ENCODE measurements around the gene WNT7B.
A peak's percentile ranks its signal among the peaks of the same experiment; 100 is the strongest.
"Not testable (repeated sequence)": the region's sequence is repeated elsewhere in the genome, so short reads cannot be mapped to it uniquely, and the experiment has no call there.

The WNT7B gene

GRCh38 chr22:46008291-46008690 is 31.3 kb upstream of the WNT7B start:
- DNase-seq (ENCODE audit: low read depth in 2 of 2) = no peak

DNA sequence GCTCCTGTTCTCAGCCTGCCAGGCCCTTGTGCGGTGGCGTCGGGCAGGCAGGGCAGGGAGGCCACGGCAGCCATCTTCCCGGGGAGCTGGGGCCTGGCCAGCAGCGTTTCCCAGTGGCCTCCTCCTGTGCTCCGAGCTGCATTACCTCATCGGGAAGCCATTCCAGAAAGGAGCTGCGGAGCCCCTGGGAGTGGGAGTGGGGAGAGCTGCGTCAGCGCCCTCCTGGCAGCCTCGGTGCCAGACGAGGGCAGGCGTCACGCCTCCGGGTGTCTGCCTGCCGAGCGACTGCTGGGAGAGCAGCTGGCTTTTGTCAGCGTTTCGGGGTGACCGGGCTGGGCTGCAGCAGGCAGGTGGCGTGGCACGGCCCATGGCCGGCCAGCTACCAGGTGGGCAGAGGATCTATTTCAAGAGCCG is 30.9 kb upstream of the WNT7B start:
- DNase-seq (ENCODE audit: low read depth in 2 of 2) = no peak

DNA sequence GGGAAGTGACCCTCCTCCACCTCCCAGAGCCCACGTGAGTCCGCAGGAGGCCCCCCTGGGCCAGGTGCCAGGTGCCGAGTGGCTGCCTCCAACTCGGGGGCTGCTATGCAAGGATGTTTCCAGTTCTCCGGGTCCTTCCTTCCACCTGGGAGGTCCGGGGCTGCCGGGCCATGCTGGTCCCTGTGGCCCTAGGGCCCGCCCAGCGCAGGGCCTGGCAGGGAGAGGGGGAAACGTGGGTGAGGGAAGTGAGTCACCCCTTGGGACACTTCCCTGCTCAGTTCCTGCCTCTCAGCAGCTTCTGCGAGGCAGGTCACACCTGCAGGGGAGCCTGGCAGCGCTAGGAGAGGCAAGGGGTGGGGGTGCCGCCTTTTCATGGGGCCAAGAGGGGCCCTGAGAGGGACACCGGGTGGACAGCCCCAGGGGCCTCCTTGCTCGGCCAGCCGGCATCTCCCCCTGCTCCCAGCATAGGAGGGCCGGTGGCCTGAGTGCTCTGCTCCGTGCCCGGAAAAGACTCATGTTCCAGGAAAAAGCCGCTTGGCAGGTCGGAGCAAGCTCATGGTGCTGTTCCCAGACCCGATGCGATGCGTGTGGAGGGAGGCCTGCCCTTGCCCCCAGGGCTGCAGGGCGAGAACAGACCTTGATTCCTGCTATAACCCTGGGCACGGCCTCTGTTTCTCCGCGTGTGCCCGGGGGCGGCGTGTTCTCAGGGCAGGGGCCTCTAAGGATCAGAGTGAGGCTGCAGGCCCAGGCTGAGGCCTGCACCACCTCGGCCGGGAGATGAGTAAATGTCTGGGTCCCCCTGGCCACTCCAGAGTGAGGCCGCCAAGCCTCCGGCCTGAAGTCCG is 30.3 kb upstream of the WNT7B start:
- no peak for DNase-seq (ENCODE audit: low read depth in 2 of 2)

DNA sequence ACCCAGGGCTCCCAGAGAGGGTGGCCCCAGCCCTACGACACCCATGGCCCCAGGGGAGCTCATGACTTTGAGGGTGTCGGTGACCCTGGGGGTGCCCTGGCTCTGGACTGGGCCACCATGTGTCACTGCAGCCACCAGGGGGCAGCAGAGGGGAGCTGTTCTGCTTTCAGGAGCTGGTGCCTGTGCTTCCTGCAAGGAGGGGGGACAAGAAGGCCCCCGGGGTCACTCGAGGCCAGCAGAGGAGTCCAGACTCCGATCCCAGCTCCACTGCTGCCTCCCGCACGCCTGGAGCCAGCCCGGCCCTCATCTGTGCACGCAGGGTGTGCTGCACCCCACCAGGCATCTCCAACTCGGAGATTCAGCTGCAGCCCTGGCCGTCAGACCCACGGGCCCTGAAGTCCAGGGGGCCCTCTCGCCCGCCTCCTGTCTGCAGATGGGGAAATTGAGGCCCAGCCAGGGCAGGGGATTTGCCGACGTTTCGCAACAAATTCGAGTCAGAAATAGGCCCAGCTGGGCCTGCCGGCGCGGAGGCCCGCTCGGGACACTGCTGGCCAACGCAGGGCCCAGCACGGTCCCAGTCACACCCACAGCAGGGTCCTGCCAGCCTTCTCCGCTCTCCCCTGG is 29.5 kb upstream of the WNT7B start:
- DNase-seq (ENCODE audit: low read depth in 2 of 2) = peak; percentile 69 to 77

- not testable (repeated sequence) for DNase-seq (ENCODE audit: low read depth in 2 of 2)
These were observed 28.2 kb upstream of the WNT7B start for GRCh38 chr22:46005116-46005705.

- no peak for DNase-seq (ENCODE audit: low read depth in 2 of 2)
These were observed 27.3 kb upstream of the WNT7B start for GRCh38 chr22:46004105-46004866.

DNA sequence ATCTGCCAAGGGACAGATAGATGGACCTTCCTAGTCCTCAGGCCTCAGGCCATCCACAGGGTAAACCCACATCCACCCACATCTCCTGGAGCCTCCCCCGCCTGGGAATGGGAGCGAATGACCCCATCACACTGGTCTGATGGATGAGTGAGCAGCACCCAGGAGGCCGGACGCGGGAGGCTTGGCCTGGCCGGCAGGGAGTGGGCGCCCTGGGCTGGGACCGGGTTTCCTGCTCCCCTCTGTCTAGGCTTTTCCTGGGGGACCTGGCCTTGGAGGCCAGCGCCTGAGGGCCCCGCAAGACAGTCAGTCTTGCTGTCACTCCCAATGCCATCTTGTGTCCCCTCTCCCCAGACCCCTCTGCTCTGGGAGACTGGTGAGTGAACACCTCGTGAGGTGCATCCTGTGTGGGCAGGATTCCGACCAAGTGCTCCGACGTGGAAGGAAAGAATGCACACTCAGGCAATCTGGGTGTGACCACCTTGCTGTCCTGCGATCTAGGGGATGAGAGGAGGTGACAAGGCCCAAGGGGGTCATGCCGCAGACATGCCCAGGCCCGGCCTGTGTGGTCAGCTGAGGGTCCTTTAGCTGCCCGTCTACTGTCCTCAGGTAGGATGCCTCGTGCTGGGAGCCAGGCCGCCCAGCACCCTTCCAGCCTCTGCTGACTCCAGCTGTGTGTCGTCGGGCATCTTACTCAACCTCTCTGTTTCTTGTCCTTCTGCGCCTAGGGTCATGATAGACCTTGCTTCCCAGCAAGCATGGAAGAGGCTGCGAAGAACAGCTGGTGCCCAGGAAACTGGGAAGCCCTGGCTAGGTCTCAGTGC is 26.5 kb upstream of the WNT7B start:
- DNase-seq (ENCODE audit: low read depth in 2 of 2) = no peak

- no peak for DNase-seq (ENCODE audit: low read depth in 2 of 2)
These were observed 25.9 kb upstream of the WNT7B start for GRCh38 chr22:46002757-46003270.

DNA sequence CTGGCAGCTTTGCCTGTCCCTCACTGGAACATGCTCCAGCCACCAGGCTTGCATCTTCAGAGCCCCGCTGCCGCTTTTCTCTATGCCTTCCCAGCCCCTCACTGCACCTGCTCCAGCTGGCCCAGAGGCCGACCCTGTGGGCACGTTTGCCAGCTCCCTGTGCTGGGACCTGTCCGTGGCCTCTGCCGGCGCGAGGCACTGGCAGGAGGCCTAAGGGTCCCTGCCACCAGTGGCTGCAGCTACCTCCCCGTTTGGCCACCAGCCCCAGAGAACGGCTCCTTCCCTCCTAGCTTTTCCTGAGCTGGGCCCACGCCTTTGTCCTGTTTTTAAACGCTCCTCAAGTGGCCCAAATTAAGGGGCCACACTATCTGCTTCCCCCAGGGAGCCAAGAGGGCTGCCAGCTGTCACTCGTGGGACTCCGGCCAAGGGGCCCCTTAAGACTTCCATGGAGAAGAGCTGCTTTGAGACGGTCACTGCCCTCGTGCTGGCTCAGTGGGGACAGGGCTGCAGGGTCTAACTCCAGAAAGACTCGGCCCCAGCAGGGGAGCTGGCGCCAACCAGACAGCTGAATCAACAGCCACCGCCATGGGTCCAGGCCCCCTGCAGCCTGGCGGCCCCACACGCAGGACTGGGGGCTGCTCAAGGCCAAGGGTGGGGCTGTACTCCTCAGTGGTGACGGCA is 24.6 kb upstream of the WNT7B start:
- DNase-seq (ENCODE audit: low read depth in 2 of 2) = no peak

- DNase-seq (ENCODE audit: low read depth in 2 of 2) = no peak
These were observed 24.1 kb upstream of the WNT7B start for GRCh38 chr22:46001046-46001425.

GRCh38 chr22:46000081-46001027 is 23.4 kb upstream of the WNT7B start:
- no peak for DNase-seq (ENCODE audit: low read depth in 2 of 2)

GRCh38 chr22:45999379-45999971 is 22.5 kb upstream of the WNT7B start:
- DNase-seq (ENCODE audit: low read depth in 2 of 2) = no peak

DNA sequence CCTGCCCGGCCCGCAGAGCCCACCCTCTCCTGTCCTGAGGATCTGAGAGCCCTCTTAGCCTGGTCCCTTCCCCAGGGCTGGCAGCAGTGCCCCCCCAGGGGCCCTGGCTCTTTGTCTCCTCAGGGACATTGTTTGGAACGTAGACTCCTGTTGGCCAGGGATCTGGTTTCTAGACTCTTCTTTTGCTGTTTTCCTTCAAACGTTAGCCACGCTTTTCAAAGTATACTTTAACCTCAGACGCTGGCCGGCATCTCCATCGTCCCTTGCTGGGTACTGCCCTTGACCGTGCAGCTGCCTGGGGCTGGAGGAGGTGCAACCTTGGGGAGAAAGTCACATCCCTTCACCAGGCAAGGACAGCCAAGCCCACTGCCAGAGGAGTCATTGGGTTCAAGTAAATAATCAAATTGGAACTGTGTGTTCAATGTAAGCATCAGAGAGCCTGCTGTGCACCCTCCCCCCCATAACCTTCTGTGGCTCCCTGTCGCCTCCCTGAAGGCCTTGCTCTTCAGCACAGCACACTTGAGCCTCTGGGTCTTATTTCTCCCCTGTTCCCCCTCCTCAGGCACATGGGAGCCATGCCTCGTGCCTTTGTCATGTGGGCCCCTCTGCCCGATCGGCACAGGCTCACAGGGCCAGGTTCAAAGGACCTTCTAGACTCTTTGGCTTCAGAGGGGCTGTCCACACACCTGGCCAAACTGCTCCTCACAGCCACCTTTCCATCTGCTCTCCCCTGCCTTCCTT is 21.8 kb upstream of the WNT7B start:
- no peak for DNase-seq (ENCODE audit: low read depth in 2 of 2)

DNA sequence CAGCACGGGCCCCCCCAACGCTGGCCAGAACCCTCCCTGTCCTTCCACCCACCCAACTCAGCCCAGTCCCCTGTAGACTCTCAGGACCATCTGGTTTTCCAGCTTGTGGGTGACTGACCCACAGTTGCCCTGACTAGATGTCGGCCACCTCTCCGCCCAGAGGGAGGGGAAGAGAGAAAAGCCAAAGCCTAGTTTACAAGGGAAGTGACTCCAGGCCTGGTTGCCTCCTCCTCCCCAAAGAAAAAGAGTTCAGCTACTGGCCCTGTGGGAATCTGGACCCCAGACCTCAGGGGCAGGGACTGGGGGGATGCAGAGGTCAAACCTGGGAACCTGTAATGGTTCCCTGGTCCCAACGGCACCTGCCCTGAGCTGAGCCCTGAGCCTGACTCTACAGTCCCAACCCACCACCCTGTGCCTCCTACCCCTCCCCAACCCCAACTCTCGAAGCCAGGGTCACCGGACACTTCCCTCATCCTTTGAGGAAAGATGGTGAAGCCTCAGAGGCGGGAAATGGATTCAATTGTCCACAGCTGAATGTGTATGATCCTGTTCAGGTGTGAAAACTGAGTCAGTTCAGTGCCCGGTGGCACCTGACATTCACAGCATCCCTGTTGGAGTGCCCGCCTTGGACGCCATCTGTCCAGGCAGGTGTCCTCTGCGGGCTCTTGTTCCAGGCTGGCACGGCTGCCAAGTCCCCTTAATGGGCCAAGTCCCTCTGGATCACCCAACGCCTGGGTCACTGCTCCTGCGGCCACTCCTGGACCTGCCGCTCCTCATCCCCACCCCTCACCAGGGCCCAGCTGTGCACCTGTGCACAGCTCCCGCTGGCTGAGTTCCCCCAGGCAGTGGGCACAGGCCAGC is 21.0 kb upstream of the WNT7B start:
- no peak for DNase-seq (ENCODE audit: low read depth in 2 of 2)

GRCh38 chr22:45997077-45997776 is 20.3 kb upstream of the WNT7B start:
- no peak for DNase-seq (ENCODE audit: low read depth in 2 of 2)

DNA sequence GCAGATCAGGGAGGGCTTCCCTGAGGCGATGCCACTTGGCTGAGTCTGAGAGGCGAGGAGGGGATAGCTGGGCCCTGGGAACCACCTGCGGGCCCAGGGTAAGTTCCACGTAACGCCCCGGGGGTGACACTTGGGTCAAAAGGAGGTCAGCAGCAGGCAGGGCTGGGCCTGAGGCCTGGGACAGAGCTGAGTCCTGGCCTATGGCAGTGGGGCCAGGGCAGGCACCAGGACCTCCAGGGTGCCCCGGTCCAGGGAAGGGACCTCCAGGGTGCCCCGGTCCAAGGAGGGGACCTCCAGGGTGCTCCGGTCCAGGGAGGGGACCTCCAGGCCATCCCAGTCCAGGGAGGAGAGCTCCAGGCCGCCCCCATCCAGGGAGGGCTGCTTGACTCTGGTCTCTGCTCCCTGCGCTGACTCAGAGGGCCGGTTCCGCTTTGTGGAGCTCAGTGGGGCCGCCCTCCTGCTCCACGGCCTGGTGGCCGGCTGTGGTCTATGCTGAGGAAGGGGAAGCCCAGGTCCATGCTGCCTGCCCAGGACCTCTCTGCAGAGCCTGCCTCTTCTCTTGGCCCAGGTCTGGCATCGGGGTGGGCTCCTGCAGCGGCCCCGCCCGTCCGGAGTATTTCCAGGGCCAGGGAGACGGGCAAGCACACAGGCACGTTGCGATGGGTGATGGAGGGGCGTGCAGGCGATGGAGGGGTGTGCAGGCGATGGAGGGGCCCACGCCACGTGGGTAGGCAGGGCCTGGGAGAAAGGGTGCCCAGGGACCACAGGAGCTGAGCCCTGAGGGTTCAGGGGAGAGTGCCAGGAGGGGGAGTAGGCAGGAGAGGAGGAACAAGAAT is 19.5 kb upstream of the WNT7B start:
- DNase-seq (ENCODE audit: low read depth in 2 of 2) = no peak
